ENCODE measurements around the gene RAD50.
"Not testable (repeated sequence)": the region's sequence is repeated elsewhere in the genome, so short reads cannot be mapped to it uniquely, and the experiment has no call there.

RAD50 gene

GRCh38 chr5:132679166-132679565 lies 122.4 kb downstream of the RAD50 start:
- DNase-seq = no peak

- DNase-seq = no peak
Measured at GRCh38 chr5:132679717-132680380, 123.1 kb downstream of the RAD50 start.

GRCh38 chr5:132680780-132681475 lies 124.2 kb downstream of the RAD50 start:
- DNase-seq = no peak

- DNase-seq = no peak
Measured at GRCh38 chr5:132681476-132681831, 124.7 kb downstream of the RAD50 start.

GRCh38 chr5:132681983-132682382 lies 125.2 kb downstream of the RAD50 start:
- DNase-seq = no peak

- peak; percentile 91 for DNase-seq
Measured at GRCh38 chr5:132684491-132684890, 127.7 kb downstream of the RAD50 start.

GRCh38 chr5:132684922-132685720 lies 128.3 kb downstream of the RAD50 start:
- DNase-seq = no peak

GRCh38 chr5:132686193-132686592 lies 129.4 kb downstream of the RAD50 start:
- DNase-seq = no peak

GRCh38 chr5:132687995-132688394 lies 131.2 kb downstream of the RAD50 start:
- DNase-seq = no peak

- DNase-seq = peak; percentile 29
Measured at GRCh38 chr5:132688536-132689339, 132.0 kb downstream of the RAD50 start.

GRCh38 chr5:132689513-132689912 lies 132.7 kb downstream of the RAD50 start:
- no peak for DNase-seq

GRCh38 chr5:132690156-132690555 lies 133.4 kb downstream of the RAD50 start:
- DNase-seq = no peak

GRCh38 chr5:132691755-132692631 lies 135.2 kb downstream of the RAD50 start:
- DNase-seq = not testable (repeated sequence)

- no peak for DNase-seq
Measured at GRCh38 chr5:132692632-132692967, 135.8 kb downstream of the RAD50 start.

Measured in hematopoietic multipotent progenitor cell treated with erythropoietin and hydrocortisone succinate and interleukin-3 and kit ligand, for 8 days (in vitro differentiated cells).